Amniotic epithelial cell (primary cell): ENCODE results near the gene DLX3.

Experiments
- DNase-seq: peaks from one replicate; pipeline ENCODE4 v3.0.0-alpha.2; 2010; ENCODE audit warnings: low read depth

Gene DLX3

GRCh38 chr17:49957350-49957749 is 37.7 kb downstream of the DLX3 start:
- DNase-seq, result no peak

DNA sequence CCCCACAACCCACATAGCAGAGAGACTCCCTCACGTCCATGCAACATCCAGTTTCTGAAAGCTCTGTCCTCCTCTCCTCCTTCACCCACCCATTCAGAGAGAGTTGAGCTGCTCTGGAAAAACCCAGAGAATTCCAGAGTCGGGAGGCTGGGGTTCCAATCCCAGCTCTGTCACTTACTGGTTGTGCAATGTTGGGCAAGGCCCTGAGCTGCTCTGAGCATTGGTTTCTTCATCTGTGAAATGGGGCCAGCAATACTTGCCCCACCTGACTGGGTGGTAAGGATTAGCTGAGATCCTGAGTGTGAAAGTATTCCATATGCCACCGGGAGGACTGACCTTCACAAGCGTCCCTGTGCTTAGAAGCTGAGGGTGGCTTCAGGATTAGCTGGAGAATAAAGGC is 38.2 kb downstream of the DLX3 start:
- no peak for DNase-seq

GRCh38 chr17:49955157-49955556 is 39.9 kb downstream of the DLX3 start:
- no peak for DNase-seq

GRCh38 chr17:49952912-49953497 is 42.0 kb downstream of the DLX3 start:
- no peak for DNase-seq

DNA sequence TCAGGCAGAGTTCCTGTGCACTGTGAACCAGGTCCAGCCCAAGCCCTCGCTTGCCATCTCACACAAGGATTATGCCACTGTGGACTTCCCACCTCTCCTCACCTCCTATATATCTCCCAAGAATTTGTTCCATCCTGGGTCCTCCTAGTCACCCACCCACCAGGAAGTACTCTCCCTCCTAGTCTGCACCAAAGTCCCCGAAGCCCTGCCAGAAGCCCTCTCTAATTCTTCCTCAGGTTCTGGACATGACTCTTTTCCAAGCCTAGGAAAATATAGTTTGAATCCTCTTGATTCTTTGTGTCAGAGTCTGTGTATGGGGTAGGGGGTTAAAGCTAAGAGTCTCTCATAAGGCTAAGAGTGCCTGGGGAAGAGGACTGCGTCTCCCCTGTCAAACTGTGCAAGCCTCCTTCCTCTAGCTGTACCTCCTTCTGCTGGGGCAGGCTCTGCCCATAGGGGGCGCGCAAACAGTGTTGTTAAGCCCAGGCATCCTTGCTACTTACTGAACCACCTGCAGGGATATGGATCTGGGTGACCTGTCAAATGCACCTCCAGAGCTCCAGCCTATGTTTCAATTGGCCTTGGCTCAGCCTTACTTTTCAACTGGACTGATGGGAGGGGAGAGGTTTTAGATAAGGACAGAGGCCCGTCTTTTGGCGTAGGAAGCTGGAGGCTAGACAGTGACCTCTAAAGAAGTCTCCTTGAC is 42.7 kb downstream of the DLX3 start:
- DNase-seq, result peak; percentile 56

- DNase-seq, result no peak
Measured at GRCh38 chr17:49951362-49952082, 43.5 kb downstream of the DLX3 start.

DNA sequence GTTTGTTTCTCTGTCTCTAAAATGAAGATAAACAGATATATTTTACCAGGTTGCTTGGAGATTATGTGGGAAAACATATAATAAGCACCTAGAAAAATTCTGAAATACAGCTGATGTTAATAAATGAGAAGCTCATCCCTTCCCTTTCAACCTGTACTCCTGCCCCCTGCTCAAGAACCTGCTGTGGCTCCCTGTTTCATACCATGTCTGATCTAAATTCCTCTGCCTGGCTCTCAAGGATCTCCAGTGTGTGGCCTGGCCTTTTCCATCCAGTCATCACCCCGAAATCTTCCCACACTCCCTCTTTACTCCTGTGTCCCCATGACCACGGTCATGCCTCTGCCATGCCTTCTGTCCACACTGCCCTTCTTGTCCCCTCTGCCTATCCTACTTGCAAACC is 45.4 kb downstream of the DLX3 start:
- DNase-seq, result peak; percentile 27

- DNase-seq, result no peak
Measured at GRCh38 chr17:49946964-49947584, 48.0 kb downstream of the DLX3 start.

GRCh38 chr17:49946208-49946607 is 48.8 kb downstream of the DLX3 start:
- no peak for DNase-seq

- no peak for DNase-seq
Measured at GRCh38 chr17:49944273-49944870, 50.7 kb downstream of the DLX3 start.

DNA sequence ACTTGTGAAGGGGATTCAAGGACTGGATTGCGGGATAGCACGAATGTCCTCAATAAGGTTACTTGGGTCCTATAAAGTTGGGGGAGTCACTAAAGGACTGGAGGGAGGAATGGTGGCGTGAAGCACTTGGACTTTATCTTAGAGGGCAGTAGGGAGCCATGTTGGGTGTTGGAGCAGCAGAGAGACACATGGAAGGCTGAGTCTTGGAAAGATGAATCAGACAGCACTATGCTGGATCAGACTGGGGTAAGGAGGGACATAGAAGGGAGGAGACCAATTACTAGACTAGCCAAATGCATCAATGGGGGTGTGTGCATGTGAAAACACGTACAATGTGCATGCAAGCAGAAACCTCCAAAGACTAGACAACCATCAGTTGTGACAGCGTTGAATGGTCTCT is 52.1 kb downstream of the DLX3 start:
- no peak for DNase-seq

- no peak for DNase-seq
Measured at GRCh38 chr17:49941427-49941826, 53.6 kb downstream of the DLX3 start.
